DND-41 (cell line): ENCODE data around the gene INPP4A.

Source experiments
- ATAC-seq: fragments of 200-7000 bp; cut with Tn5 transposase; 3 replicates; pipeline ENCODE4 v1.9.1; 2021; ENCODE audit warnings: low read depth; ENCODE audit not compliant: insufficient read depth
- DNase-seq: peaks from one replicate; pipeline ENCODE4 v3.0.0-alpha.2; 2020
- H2AFZ ChIP-seq: 2 replicates; pipeline ENCODE4 v1.6.0; 2012; ENCODE audit warnings: low read depth, low read length
- H3K27ac ChIP-seq: 2 replicates; pipeline ENCODE4 v1.5.1; 2012; ENCODE audit warnings: low read length, inconsistent platforms
- H3K27me3 ChIP-seq: fragments of 200-600 bp; sonication (generic); 2 replicates; pipeline ENCODE4 v1.6.0; 2012; ENCODE audit warnings: low read length, mild to moderate bottlenecking, inconsistent platforms; ENCODE audit not compliant: insufficient read depth, poor library complexity
- H3K36me3 ChIP-seq: 2 replicates; pipeline ENCODE4 v1.5.1; 2012; ENCODE audit warnings: low read length, inconsistent platforms; ENCODE audit not compliant: insufficient read depth
- H3K4me1 ChIP-seq: 2 replicates; pipeline ENCODE4 v1.5.1; 2012; ENCODE audit warnings: mild to moderate bottlenecking, low read length; ENCODE audit not compliant: insufficient read depth
- H3K4me2 ChIP-seq: 2 replicates; pipeline ENCODE4 v1.6.0; 2012; ENCODE audit warnings: mild to moderate bottlenecking, moderate library complexity, low read length, inconsistent platforms; ENCODE audit not compliant: insufficient read depth
- H3K4me3 ChIP-seq, 2 experiments: fragments of 200-600 bp in 1 of 2; shearing (Covaris generic) in 1 of 2; 2 replicates each; pipeline ENCODE4 v1.5.1; 2012 to 2016; ENCODE audit warnings: inconsistent platforms in 2 of 2, low read length in 2 of 2, mild to moderate bottlenecking in 2 of 2, low read depth in 1 of 2, moderate library complexity in 1 of 2
- H3K79me2 ChIP-seq: 2 replicates; pipeline ENCODE4 v1.6.0; 2012; ENCODE audit warnings: low read length, inconsistent platforms; ENCODE audit not compliant: insufficient read depth
- H3K9ac ChIP-seq: 2 replicates; pipeline ENCODE4 v1.6.0; 2012; ENCODE audit warnings: low read depth, mild to moderate bottlenecking, inconsistent platforms, low read length, moderate library complexity
- H3K9me3 ChIP-seq: 2 replicates; pipeline ENCODE4 v1.5.1; 2012; ENCODE audit warnings: low read length, moderate library complexity, mild to moderate bottlenecking, inconsistent platforms; ENCODE audit not compliant: insufficient read depth, severe bottlenecking
- H4K20me1 ChIP-seq: 2 replicates; pipeline ENCODE4 v1.6.0; 2012; ENCODE audit warnings: low read length; ENCODE audit not compliant: insufficient read depth
- CTCF ChIP-seq: IDR thresholded peaks from 2 replicates; pipeline ENCODE4 v1.5.1; 2012; ENCODE audit warnings: borderline replicate concordance, low read length, moderate library complexity, mild to moderate bottlenecking; ENCODE audit not compliant: poor library complexity, severe bottlenecking; ENCODE audit errors: extremely low read depth
- EZH2 ChIP-seq: IDR thresholded peaks from 3 replicates; pipeline ENCODE4 v1.6.1; 2012; ENCODE audit warnings: borderline replicate concordance, low read depth, mild to moderate bottlenecking, moderate library complexity, low read length, inconsistent platforms; ENCODE audit not compliant: severe bottlenecking

INPP4A gene

GRCh38 chr2:98550165-98550564 lies 105.5 kb downstream of the INPP4A start:
- peaks cover 48% of the 10 kb centered on the region for H3K4me1 ChIP-seq
- H3K79me2 ChIP-seq = no peaks in the 10 kb centered on the region

GRCh38 chr2:98551316-98551715 lies 106.7 kb downstream of the INPP4A start:
- no peak overlapping the region for H3K4me3 ChIP-seq
- no peak overlapping the region for H3K27ac ChIP-seq
- H3K4me1 ChIP-seq = peaks cover 59% of the 10 kb centered on the region
- H3K9ac ChIP-seq = no peak overlapping the region
- no peaks in the 10 kb centered on the region for H3K27me3 ChIP-seq
- no peaks in the 10 kb centered on the region for H3K9me3 ChIP-seq
- H3K36me3 ChIP-seq = peaks cover 75% of the 10 kb centered on the region
- H4K20me1 ChIP-seq = no peaks in the 10 kb centered on the region
- DNase-seq = no peak
- no peaks in the 10 kb centered on the region for H3K79me2 ChIP-seq
- ATAC-seq = no peak
- H3K4me2 ChIP-seq = no peak overlapping the region
- TF ChIP-seq CTCF = no peak
- no peak for TF ChIP-seq EZH2
- H2AFZ ChIP-seq = no peak overlapping the region

More at GRCh38 chr2:98550165-98550564, 105.5 kb downstream of the INPP4A start:
- no peaks in the 10 kb centered on the region for H3K27me3 ChIP-seq
- ATAC-seq = no peak
- no peak for DNase-seq
- H3K36me3 ChIP-seq = peaks cover 75% of the 10 kb centered on the region
- H3K9ac ChIP-seq = peak overlapping the region; percentile 35
- TF ChIP-seq EZH2 (no peak), CTCF (no peak)
- no peaks in the 10 kb centered on the region for H4K20me1 ChIP-seq
- H3K9me3 ChIP-seq = no peaks in the 10 kb centered on the region
- no peak overlapping the region for H3K4me3 ChIP-seq
- peak overlapping the region; percentile 86 for H3K27ac ChIP-seq
- H2AFZ ChIP-seq = no peak overlapping the region
- H3K4me2 ChIP-seq = no peak overlapping the region; the same call in 1 of the 2 replicates

- no peaks in the 10 kb centered on the region for H3K9me3 ChIP-seq
- H3K27ac ChIP-seq = no peak overlapping the region
- no peak overlapping the region for H3K4me2 ChIP-seq
- no peaks in the 10 kb centered on the region for H4K20me1 ChIP-seq
- H3K27me3 ChIP-seq = no peaks in the 10 kb centered on the region
- TF ChIP-seq CTCF (no peak), EZH2 (no peak)
- no peak for DNase-seq
- no peak overlapping the region for H2AFZ ChIP-seq
- H3K79me2 ChIP-seq = no peaks in the 10 kb centered on the region
- H3K36me3 ChIP-seq = peaks cover 70% of the 10 kb centered on the region
- no peak overlapping the region for H3K9ac ChIP-seq
- ATAC-seq = no peak
- H3K4me1 ChIP-seq = peaks cover 62% of the 10 kb centered on the region
- no peak overlapping the region for H3K4me3 ChIP-seq
Observed at GRCh38 chr2:98552499-98553179, 108.0 kb downstream of the INPP4A start.
